SIG-M5 (cell line): Measurements from ENCODE around the gene ESPNL.

Experiments
- DNase-seq: peaks from one replicate; lab custom pipeline; 2025; lab: John Stamatoyannopoulos, UW

The ESPNL gene

GRCh38 chr2:238079874-238080327, 20.2 kb upstream of the ESPNL start:
- no peak for DNase-seq

DNA sequence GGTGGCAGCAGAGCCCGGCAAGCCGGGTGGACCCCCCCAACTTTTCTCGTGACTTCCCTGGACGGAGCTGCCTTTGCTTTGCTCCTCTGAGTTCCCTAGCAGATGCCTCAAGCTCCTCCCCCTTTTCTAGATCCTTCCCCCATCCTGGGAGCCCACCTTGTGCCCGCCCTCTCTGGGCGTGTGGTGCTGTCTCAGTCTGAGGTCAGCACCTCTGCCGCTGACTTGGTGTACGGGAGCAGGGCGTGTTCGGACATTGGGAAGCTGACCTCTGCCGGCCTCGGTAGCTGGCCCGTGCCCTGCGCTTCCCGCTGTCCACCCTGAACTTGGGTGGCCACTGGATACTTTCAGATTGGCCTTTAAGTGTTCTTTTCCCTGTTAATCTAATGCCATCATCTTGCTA, 19.6 kb upstream of the ESPNL start:
- DNase-seq: no peak

GRCh38 chr2:238081150-238081549, 19.0 kb upstream of the ESPNL start:
- no peak for DNase-seq

DNA sequence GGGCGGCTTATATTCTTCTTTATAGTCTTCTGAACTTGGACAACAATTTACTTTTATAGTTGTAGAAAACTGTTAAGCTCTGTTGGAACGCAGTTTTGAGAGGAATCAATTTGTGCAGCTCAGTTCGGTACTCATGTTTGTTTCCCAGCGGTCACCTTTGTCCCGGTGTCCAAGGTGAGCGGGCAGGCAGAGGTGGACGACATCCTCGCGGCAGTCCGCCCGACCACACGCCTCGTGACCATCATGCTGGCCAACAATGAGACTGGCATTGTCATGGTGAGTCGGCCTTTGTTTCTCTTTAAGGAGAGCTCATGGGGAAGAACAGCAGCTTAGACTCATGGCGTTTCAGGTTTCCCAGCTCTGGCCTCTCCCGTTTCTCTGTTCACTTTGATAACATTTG, 18.6 kb upstream of the ESPNL start:
- DNase-seq: no peak

DNA sequence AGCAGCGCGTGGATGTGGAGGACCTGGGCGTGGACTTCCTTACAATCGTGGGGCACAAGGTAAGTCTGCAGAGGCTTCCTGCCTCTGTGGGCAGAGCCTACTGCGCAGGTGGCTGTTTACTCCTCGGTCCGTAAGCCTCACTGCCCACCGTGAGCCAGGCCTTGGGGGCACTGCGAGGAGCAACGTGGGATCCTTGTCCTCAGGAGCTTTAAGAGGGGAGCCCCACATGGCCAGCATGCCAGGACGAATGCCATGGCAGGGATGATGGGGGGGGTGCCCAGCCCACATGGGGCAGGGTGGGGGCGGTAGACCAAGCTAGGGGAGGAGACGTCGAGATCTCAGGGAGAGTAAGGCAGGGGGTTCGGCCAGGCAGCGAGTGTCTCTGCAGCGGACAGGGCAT, 18.0 kb upstream of the ESPNL start:
- no peak for DNase-seq

GRCh38 chr2:238082827-238083226, 17.3 kb upstream of the ESPNL start:
- DNase-seq: no peak

- DNase-seq: no peak
Observed at GRCh38 chr2:238083919-238084318, 16.2 kb upstream of the ESPNL start.

- DNase-seq: no peak
Observed at GRCh38 chr2:238084761-238085160, 15.4 kb upstream of the ESPNL start.

DNA sequence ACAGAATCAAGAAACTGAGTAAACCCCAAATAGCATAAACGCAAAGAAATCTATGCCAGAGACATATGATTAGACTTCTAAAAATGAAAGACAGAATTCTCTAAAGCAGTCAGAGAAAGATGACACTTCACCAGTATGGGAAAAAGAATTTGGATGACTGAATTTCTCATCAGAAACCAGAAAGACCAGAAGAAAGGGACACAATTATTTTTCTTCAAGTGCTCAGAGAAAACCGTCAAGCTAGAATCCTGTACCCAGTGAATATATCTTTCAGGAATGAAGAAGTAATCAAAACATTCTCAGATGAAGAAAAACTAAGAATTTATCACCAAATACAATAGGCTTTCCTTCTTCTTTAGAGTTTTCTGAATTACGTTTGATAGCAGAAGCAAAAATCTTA, 14.2 kb upstream of the ESPNL start:
- no peak for DNase-seq

DNA sequence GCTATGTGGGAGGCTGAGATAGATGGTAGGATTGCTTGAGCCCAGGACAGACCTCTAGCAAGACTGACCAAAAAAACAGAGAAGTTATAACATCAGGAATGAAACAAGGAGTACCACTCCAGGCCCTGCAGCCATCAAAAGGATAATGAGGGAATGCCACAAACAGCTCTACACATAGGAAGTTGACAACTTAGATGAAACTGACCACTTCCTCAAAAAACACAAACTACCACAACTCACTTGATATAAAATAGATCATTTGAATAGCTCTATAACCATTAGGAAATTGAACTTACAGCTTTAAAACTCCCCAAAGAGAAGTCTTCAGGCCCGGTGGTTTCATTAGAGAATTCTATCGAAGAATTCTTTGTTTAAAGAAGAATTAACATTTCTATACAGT, 12.9 kb upstream of the ESPNL start:
- no peak for DNase-seq

- no peak for DNase-seq
Observed at GRCh38 chr2:238090887-238091286, 9.3 kb upstream of the ESPNL start.

DNA sequence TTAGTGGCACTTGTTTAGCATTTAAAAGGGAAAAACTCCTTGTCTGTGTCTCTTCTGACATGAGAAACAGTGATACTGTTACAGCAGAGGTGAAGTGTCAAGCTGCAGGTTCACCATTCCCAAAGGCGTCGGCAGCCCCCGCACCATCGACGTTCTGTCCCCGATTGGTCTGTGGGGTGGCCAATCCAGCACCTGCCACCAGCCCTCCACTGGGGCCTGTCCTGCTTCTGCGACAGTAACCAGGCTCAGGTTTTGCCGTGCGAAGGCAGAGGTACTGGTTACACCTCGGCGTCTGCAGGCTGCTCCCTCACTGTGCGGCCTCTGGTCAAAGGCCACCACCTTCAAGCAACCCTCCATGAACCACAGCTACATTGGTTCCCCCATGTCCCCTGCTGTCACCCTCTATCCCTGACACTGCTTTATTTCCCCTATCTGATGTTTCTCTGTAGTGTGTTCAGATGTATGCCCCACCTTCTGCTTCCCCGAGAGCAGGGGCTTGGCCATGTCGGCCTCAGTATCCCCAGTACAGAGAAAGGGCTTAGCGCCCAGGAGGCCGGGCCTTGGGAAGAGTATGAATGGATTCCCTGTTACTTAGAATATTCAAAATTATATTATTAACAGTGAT, 8.6 kb upstream of the ESPNL start:
- no peak for DNase-seq

DNA sequence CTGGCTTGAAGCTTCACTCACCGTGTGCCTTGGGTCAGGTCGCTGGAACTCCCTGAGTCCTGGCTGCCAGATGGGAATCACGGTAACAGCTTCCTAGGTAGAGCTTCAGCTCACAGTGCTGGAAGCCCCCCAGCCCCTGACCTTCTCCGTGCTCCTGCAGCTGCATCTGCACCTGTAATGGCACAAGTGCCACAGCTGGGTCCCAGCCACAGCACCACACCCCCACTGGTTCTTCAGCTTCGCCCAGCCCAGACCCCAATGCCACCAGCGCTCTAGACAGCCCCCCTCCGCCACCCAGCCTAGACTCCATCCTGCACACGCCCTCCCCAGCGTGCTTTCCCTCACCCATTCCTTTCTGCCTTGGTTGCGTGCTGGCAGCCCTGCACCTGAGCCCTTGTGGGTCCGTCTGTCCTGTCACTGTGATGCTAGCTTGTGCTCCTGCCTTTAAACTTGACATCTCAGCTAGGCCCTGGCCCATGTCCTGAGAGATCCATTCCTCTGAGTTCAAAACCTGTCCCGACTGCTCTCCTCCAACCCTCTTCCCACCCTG, 7.6 kb upstream of the ESPNL start:
- no peak for DNase-seq

DNA sequence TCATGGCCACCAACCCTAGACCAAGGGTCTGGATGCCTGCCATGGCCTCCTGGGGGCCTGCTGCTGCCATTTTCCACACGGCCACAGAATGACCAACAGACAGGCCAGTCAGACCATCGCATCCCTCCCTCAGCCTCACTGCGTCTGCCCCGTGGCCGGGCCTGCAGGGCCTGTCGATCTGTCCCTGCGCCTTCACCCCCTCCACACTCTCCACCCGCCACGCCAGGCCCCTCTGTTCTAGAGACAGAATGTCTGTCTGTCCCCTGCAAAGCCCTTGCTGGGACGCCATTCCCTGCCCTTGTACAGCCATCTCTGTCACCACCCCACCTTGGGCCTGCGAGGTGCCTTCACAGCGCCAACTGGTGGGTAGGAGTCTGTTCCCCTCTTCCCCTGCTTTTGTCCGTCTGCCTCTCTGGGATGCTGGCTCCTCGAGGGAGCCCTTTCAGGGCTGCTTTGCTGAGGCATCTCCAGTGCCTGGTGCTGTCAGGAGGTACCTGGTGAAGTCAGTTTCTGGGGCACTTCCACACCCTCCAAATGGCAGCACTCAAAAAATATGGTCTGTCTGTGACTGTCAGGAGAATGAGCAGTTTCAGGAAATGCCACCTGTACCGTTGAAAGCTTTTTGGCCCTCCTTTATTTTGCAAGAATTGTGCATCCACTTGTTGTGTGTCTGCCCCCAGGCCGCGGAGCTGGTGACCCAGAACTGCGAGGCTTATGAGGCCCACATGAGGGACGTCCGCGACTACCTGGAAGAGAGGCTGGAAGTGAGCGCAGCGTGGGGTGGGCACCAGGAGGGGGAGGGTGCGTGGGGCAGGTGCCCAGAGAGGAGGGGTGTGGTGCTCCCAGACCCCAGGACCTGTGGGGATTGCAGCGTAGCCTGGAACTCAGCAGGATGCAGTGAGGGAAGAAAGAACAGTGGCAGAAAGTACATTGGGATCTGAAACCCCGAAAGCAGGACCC, 6.7 kb upstream of the ESPNL start:
- no peak for DNase-seq

DNA sequence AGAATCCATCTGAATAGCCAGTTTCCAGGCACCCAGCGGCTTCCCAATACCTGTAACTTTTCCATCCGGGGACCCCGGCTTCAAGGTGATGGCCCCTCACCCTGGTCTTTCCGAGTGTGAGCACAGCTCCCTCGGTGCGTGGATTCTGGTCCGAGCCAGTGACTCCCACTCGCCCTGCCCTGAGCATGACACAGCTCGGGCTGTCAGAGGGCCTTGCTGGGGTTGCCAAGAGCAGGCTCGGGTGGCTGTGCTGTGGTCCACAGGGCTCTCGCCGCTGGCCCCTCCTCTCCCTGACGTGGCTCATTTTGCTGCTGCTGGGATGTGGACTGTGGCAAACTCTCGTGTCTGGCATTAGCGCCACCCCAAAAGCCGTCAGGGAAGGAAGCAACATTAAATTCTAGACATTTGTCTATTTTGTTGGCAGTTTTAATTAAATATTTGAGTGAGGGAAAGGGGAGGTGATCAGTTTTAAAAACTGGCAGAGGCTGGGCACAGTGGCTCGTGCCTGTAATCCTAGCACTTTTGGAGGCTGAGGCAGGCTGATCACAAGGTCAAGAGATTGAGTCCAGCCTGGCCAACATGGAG, 5.6 kb upstream of the ESPNL start:
- no peak for DNase-seq

DNA sequence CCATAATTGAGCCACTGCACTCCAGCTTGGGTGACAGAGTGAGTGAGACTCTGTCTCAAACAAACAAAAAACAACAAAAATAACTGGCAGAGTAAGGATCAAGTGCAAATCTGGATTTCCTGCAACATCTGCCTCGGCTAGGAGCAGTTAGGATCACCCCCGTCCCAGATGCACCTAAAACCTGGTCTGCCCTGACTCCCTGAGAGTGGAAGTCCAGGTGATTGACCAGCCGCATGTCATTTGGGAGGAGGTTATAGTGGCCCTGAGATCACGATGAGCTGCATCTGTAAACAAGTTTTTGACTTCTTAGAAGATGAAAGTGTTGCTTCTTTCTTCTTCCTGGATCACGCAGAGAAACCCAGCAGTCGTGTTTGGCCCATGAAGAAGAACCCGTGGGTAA, 5.0 kb upstream of the ESPNL start:
- DNase-seq: no peak

- no peak for DNase-seq
Observed at GRCh38 chr2:238096311-238097011, 3.7 kb upstream of the ESPNL start.

- no peak for DNase-seq
Observed at GRCh38 chr2:238097201-238097987, 2.7 kb upstream of the ESPNL start.

- no peak for DNase-seq
Observed at GRCh38 chr2:238097988-238098871, 1.9 kb upstream of the ESPNL start.
